ENCODE data around the gene PXK. TPM values are rescaled to one million over a fixed set of nuclear protein-coding genes. Genes with fewer than 3 reads are reported as not detected.

PXK gene
- total RNA-seq, 1 donor: 57.9 TPM

GRCh38 chr3:58353722-58354553 is 21.2 kb downstream of the PXK start:
- peak; percentile 62 for DNase-seq (ENCODE audit: low read depth)
- TF ChIP-seq CTCF (IDR thresholded peaks at IDR 0.05; ENCODE audit: insufficient read depth, low read depth, low read length): peak; percentile 35
- H3K4me3 ChIP-seq (ENCODE audit: low read depth, low read length): no peak overlapping the region

GRCh38 chr3:58355179-58355578 is 22.5 kb downstream of the PXK start:
- DNase-seq (ENCODE audit: low read depth): no peak
- no peak overlapping the region for H3K4me3 ChIP-seq (ENCODE audit: low read depth, low read length)
- no peak for TF ChIP-seq CTCF (IDR thresholded peaks at IDR 0.05; ENCODE audit: insufficient read depth, low read depth, low read length)

- no peak for TF ChIP-seq CTCF (IDR thresholded peaks at IDR 0.05; ENCODE audit: insufficient read depth, low read depth, low read length)
- no peak for DNase-seq (ENCODE audit: low read depth)
- H3K4me3 ChIP-seq (ENCODE audit: low read depth, low read length): no peak overlapping the region
These were observed 23.4 kb downstream of the PXK start for GRCh38 chr3:58356054-58356453.

GRCh38 chr3:58357402-58357801 is 24.7 kb downstream of the PXK start:
- TF ChIP-seq CTCF (IDR thresholded peaks at IDR 0.05; ENCODE audit: insufficient read depth, low read depth, low read length): no peak
- DNase-seq (ENCODE audit: low read depth): no peak
- no peak overlapping the region for H3K4me3 ChIP-seq (ENCODE audit: low read depth, low read length)

GRCh38 chr3:58358092-58358491 is 25.4 kb downstream of the PXK start:
- no peak overlapping the region for H3K4me3 ChIP-seq (ENCODE audit: low read depth, low read length)
- no peak for DNase-seq (ENCODE audit: low read depth)
- TF ChIP-seq CTCF (IDR thresholded peaks at IDR 0.05; ENCODE audit: insufficient read depth, low read depth, low read length): no peak

- H3K4me3 ChIP-seq (ENCODE audit: low read depth, low read length): no peak overlapping the region
- DNase-seq (ENCODE audit: low read depth): no peak
- no peak for TF ChIP-seq CTCF (IDR thresholded peaks at IDR 0.05; ENCODE audit: insufficient read depth, low read depth, low read length)
These were observed 26.1 kb downstream of the PXK start for GRCh38 chr3:58358808-58359207.

GRCh38 chr3:58359621-58360020 is 26.9 kb downstream of the PXK start:
- H3K4me3 ChIP-seq (ENCODE audit: low read depth, low read length): no peak overlapping the region
- DNase-seq (ENCODE audit: low read depth): no peak
- no peak for TF ChIP-seq CTCF (IDR thresholded peaks at IDR 0.05; ENCODE audit: insufficient read depth, low read depth, low read length)

All from fibroblast of villous mesenchyme (primary cell).